Endometrial microvascular endothelial cells (primary cell): ENCODE measurements around the gene NHSL1. TPM values are rescaled to one million over a fixed set of nuclear protein-coding genes. Genes with fewer than 3 reads are reported as not detected.
"Not testable (repeated sequence)": the region's sequence is repeated elsewhere in the genome, so short reads cannot be mapped to it uniquely, and the experiment has no call there.

Experiments used
- in situ Hi-C: cut with HindIII; loops from 2 replicates; pipeline ENCODE4 v1.10.0; 2017; ENCODE audit warnings: low sequenced_read_pairs, low pct_unique_long_range_greater_than_20kb; ENCODE audit errors: inconsistent ontology term
- total RNA-seq: library from RNA; depleted of rRNA; stranded (reverse); fragments of >200 nt; gene quantifications from one replicate; pipeline ENCODE4 v1.2.3, GENCODE V29; 2015; ENCODE audit errors: inconsistent ontology term

Gene NHSL1
- total RNA-seq, 1 donor from 2014 or later = 23.0 TPM

DNA sequence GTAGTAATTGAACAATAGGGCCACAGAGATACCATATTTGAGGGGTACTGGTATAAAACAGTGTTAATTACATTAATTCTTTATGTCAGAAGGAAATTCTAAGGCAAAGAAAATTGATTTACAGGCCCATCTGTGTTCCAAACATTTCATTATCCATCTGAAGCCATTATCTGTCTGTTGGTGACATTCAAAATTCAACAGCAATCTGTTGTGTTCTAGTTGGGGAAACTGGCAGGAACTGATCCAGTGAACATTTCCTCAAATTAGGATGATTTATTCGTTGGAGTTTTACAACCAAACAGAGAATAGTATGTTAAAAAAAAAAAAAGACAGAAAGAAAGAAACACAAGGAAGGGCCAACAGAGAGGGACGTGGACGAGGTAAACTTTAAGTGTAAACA, 65.2 kb downstream of the NHSL1 start:
- in situ Hi-C loops = no loop called here

DNA sequence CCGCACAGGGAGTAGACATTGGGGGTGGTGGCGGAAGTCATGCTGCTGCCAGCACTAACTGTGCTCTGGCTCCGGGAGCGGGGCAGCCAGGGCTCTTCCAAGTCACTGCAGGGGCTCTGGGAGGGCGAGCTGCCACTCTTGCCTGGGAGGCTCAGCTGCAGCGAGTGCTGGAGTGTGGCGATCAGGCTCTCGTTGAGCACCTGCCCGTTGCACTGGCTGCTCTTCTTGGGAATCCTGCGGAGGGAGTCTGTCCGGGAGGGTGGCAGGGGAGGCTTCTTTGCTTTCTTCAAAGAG, 67.3 kb downstream of the NHSL1 start:
- in situ Hi-C loops = no loop called here

DNA sequence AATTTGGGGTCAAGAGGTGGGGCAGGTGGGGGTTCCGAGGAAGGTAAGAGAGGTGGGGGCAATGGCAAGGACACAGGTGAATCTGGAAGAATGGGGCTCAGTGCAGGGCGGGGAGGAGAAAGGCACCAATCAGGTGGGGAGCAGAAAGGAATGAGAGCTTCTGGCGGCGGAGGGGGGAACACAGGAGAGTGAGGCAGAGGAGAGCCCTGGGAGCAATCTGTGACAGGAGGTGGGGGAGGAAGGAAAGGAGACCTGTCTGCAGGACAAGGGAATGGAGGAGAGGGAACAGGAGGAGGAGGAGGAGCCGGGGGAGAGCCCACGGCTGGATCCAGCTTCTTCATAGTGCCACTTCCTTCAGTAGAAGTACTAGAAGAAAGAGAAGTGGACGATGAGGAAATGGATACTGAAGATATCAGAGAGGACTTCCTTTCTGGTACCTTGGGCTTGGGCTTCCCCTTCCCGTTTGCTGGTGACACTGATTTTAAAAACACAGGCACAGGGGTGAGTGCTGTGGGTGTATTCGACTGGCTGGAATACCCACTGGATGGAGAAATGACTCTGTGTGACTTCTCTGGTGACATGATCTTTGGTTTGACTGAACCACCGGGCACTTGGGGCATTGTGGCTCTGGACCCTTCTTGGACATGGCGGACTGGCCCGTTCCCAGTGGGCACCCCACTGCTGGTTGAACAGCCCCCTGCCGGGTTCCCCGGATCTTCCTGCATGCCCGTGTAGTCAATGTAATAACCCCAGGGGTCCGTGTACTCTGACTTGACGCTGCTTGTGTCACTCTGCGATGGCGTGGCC, 67.8 kb downstream of the NHSL1 start:
- in situ Hi-C loops = no loop called here

DNA sequence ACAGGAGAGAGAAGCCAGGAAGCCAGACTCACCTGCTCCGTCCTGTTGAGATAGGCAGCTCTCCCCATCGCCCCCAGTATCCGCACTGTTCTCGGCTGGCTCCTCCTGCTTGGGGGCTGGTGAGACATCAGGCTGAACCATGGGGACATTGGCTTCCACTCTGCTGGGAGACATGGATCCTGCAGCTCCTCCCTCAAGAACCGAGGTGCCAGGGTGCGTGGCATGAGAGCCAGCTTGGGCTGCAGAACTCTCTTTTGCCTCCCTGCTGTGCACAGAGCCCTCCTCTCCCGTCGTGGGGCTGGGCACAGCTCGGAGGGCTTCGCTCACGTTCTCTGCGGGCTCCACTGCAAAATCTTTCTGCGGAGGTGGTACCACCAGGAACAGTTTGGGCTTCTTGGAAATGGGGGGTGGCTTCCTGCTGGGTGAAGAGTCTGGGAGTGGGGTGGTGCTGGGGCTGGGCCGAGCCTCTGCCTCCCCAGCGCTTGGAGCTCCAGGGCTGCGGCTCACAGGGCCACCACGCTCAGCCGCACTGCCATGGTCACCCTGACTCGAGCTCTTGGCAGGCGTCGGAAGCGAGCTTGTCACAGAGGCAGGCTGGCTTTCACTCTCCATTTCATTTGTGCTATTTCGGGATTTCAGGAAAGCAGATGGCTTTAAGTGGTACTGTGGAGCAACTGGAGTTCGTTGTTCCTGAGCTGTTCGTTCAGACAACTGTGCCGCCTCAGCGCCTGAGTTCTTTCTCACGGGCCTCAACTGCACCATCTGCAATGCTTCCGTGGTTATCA, 68.7 kb downstream of the NHSL1 start:
- in situ Hi-C loops = no loop called here

DNA sequence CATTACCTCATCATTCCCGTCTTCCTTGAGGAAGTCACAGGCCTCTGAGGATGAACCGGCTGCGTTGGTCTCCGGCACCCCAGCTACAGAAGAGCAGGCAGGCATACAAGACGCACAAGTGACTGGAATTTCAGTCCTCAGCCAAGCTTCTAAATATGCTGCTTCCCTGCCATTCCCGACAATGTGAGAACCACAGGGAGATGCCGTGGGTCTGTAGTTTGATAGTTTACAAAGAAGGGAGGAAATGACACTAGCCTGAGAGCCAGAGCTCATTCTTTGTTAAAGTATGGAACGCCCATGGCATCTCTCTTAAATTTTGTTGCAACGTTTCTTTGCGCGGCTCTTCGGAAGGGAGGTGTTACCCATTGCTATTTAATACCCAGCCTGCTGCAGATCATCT, 69.5 kb downstream of the NHSL1 start:
- in situ Hi-C loops = no loop called here

DNA sequence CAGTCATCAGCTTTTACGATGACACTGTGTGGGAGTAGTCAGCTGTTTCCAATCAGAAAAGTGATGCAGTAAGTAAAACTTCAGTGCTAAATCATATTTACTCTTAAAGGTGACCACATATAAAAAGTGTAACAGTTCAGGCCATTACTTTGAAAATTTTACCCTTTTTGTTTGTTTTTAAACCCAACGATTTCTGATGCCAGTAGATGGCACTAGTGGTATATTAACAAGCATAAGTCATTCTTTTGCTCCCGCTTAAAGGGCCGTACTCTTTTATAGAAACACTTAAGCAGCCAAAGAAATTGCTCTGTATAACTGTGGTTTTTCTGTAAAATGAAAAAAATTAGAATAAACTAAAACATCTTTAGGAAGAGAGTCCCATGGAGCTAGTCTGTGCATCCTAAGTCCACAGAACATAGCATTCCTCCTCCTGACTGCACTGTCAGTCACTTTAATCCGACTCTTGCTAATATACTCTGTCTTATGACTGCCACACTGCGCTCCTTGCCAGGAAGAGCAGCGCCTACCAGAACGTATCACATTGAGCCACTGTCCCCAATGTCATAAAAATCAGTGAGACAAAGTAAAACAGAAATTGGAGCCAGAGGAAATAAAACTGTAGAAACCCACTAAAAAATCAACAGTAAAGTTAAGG, 70.2 kb downstream of the NHSL1 start:
- in situ Hi-C loops = no loop called here

DNA sequence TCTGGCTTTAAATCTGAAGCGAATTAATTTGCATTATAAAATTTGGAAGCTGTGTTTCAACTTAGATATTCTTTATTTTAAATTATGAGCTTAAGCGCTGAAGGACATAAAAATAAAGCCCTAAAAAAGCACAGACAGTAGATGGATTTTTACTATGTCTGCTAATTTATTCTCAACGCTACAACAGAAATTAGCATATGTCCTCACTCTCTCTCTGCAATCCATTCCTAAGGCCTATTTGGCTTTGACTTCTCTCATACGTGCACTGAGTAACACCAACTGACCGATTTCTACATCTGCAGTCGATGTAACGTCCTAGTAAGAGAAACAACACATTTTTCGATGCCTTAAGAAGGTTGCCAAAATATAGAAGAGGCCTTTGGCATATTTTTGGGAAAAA, 71.6 kb downstream of the NHSL1 start:
- in situ Hi-C loops = no loop called here

DNA sequence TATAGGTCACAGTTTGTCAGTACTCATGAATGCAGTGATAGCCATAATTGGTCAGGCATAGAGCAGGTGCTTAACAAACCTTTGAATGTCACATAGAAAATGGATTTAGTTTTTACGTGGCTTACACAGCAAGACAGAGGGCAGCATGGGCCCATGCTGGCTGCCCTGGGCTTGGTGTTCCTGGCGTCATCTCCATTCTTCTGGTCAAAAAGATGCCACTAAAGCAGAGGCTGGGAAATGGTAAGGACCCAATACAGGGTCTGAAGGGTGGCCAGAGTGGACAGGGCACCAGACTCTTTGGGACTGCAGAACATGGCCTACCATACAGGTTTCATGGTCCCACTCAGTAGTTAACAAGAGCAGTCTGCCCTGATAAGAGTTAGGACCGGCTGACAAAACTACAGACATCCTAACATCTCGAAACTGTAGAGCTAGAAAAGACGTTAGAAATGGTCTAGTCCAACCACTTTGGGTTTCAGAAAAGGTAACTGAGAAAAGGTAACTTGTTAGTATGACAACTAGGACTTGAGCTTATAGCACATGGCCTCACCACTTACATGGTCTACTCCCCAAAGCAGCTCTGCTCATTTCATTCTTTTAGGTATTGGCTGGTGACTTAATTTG, 72.7 kb downstream of the NHSL1 start:
- in situ Hi-C loops = no loop called here

DNA sequence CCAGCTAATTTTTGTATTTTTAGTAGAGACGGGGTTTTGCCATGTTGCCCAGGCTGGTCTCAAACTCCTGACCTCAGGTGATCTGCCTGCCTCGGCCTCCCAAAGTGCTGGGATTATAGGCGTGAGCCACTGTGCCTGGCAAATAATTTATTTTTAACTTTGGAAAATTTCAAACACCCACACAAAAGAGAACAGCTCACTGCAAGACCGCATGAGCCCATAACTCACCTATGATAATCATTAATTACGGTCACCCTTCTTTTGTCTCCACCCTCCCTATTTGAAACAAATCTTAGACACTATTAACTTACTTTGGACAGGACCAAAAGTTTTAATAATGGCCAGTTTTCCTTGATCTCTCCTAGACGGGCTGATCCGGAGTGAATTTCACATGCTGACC, 74.0 kb downstream of the NHSL1 start:
- in situ Hi-C loops = not testable (repeated sequence)

DNA sequence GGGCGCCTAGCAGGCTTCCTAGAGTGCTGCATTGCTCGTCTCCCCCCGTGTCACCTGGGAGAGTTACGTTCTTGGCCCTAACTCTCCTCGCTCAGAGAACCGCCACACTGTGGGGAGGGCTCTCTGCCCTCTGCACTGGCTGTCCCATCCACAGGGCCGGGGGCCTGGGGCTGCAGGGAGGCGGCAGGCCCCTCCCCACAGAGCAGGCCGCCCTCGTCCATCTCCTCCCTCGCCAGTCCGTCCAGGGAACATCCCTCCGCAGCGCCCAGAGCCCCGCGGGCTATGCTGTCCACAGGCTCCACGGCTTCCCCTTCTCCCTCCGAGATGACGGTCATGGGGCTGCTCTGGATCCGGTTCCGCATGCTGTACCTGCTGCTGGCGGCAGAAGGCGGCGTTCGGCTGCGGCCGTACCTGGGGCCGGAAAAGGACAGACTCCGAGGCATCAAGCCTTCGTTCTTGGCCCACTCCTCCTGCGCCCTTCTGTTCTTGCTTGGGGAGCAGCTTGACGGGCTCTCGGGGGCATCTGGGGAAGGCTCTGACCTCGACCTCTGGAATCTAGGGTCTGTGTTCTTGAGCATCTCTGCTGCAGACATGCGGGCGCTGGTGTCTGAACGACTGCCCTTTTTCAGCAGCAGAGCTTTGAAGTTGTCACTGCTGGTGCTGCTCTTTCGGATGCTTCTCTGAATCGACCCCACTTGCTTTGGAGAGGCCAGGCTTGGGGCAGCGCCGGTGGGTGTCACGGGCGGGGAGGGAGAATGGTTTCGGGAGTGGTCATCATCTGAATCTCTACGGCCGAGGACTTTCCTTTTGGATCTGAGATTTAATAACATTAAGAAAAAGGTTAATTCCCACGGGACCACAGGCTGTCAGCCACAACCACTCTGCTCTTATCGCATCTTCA, 75.0 kb downstream of the NHSL1 start:
- in situ Hi-C loops = no loop called here

DNA sequence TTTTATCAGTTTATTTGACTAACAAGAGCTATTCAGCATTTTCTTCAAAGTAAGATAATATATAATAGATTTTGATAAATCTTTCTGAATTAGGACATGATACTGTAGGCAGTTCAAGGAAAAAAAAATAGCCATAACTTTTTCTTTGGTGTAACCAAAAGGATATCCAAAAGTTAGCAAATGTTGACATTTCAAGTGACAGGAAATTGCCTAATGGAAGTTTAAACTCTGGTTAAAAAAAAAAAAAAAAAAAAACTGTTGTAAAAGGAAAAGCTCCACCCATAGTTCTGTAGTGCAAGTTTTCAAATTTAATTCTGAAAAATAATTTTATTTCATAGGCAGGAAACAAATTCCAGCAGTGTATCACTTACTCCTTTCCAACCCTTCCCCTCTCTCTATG, 76.4 kb downstream of the NHSL1 start:
- in situ Hi-C loops = no loop called here

DNA sequence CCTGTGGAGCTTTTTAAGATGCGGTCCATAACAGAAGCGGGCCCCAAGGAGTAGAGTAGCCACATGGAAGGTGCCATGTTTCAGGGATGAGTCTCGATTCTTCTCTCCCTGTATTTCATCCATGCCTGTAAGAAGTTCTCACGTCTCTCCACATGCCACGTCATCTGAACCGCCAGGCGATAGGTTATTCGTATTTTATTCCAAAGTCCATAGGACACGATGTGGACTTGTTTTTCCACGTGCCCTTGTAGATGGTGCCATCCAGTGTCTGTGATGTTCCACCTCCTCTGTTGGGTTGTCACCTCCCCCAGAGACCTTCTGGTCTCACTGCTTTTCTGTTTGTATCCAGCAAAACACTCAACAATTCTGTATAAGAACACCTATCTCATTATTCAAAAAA, 77.7 kb downstream of the NHSL1 start:
- in situ Hi-C loops = no loop called here

DNA sequence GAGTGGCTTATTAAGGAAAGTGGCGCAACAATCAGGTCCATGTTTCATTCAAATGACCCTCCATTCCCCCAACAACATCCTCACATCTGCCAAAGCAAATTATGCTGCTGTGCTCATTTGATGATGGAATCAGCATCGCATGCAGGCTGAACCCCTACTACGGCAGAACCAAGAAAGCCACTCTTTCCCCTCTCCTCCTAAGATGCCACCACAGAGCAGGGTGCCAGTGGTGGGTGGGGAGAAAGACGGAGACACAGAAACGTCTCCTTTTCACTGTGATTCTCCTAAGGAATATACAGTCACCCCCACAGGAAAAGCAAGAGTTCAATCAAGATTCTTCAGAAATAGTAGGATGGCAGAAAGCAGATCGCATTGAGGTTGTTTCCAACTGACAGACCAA, 78.2 kb downstream of the NHSL1 start:
- in situ Hi-C loops = no loop called here

DNA sequence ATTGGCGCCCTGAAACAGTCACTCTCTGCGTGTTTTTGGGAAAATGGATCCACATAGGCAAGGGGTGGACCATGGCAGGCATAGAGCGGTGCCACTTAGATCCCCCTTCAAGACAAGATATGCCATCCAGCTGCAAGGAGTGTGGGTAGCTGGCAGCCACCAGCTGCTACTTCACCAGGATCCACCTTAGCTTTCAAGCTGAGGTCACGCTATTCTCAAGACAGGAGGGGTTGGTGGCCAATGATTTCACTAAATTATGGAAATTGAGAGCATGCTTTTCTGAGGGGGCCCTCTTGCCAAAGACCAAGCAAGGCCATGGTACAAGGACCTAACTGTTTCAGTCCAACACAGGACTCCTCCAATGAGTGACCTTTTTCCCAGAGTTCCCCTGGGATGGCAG, 78.9 kb downstream of the NHSL1 start:
- in situ Hi-C loops = no loop called here

DNA sequence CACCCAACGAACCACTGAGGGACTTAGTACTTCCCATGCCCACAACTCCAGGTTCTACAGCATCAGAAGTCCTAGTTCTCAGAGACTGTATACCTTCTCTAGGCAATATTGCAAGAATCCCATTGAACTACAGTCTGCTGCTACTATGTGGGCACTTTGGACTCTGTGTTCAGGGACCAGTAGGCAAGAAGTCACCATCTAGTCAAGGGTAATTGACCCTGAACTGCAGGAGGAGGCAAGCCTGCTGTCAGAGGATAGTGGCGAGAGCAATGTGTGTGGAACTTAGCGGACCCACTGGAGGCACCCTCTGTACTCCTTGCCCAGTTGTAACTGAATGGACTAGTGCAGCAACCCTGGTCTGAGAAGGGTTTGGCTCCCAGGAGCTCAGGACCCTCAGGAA, 79.5 kb downstream of the NHSL1 start:
- in situ Hi-C loops = no loop called here

DNA sequence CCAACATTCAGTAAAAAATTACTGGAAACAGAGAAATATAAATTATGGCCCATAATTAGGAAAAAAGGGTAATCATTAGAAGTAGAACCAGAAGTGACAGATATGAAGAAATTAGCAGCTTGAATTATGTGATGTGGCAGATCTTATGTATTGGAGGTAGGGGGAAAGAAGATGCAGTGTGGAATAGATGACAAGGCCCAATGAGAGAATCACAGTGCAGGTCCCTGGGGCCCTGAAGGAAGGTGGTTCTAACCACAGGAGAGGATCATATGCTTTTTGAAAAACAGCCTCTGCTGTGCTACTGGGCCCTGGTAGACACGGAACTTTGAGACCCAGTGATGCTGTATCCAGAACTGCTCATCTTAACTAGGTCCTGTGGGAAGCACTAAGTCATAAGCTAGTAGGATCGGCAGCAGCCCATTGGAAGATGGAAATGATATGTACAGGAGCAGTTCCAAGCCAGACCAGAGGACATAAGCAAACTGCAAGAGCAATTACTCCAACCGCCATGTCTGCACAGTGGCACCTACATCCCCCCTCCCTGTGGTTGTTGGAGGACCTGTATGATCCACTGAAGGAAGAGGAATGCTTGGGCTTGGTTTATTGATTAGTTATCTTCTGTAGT, 81.1 kb downstream of the NHSL1 start:
- in situ Hi-C loops = no loop called here

DNA sequence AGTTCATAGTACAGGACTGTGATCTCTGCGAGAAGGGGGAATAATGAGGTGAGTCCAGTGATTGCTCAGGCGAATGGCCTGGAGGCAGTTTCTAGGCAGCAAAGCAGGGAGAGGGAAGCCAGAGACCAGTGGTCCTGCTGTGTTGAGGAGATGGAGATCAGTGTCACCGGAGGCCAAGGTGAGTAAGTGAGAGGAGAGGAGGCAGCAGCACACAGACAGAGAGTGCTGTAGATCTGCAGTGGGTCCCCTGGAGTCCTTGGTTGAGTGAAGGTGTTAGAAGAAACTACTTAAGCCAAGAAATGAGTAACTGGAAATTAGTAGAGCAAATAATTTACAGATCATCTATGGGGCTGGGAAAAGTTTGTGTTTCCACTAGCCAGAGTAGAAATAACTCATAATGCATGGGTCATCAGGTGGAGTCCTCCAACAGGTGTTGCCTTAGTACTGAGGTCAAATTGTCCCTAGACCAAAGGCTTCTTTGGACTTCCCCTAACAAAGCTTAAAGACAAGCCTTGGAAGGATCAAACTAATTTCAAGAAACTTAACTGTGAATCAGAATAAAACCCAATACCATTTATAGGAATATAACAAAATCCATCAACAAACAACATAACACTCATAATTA, 81.7 kb downstream of the NHSL1 start:
- in situ Hi-C loops = no loop called here

DNA sequence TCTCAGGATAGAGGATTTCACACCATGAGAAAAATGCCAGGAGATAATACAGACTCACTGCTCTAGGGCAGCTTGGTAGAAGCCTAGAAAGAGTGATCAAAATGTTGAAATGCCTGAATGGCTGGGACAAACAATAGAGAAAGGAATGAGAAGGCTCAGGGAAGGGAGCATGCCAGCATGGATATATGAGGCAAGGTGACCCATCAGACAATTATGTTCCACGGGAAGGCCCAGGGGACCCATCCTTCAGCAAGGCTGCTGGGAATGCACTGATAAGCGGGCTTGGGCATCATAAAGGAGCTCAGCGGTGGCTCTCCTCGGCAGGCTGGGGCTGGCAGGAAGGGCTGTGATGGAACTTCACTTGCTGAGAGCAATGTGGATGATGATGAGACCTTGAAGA, 83.1 kb downstream of the NHSL1 start:
- in situ Hi-C loops = no loop called here
